ENCODE results near the gene SIPA1L3. TPM values are rescaled to one million over a fixed set of nuclear protein-coding genes. Genes with fewer than 3 reads are reported as not detected.

Gene SIPA1L3
- total RNA-seq, 3 donors from 2014 or later = 93.6 to 173 (median 144) TPM

- TF ChIP-seq CTCF (IDR thresholded peaks at IDR 0.05) = no peak
- H3K36me3 ChIP-seq (ENCODE audit: low read depth) = peaks cover 3% of the 10 kb centered on the region
- intact Hi-C loops (cut with DNase I, micrococcal nuclease) = no loop called here
Measured at GRCh38 chr19:38209671-38210457, 302.9 kb downstream of the SIPA1L3 start.

GRCh38 chr19:38210458-38210987, 303.5 kb downstream of the SIPA1L3 start:
- Histone ChIP-seq H3K36me3 (ENCODE audit: low read depth) (peaks cover 3% of the 10 kb centered on the region), H3K4me1 (ENCODE audit: low read depth) (peaks cover 9% of the 10 kb centered on the region), H3K9me3 (no peaks in the 10 kb centered on the region), H3K4me3 (no peak overlapping the region)
- TF ChIP-seq CTCF (IDR thresholded peaks at IDR 0.05) = no peak
- DNase-seq = peak in 1 of 3 donors; percentile 42
- intact Hi-C loops (cut with DNase I, micrococcal nuclease) = no loop called here
- peak; percentile 28 for ATAC-seq

More at GRCh38 chr19:38209671-38210457, 302.9 kb downstream of the SIPA1L3 start:
- ATAC-seq = peak; percentile 50
- Histone ChIP-seq H3K9me3 (no peaks in the 10 kb centered on the region), H3K4me3 (no peak overlapping the region), H3K4me1 (ENCODE audit: low read depth) (peaks cover 9% of the 10 kb centered on the region)
- peak; percentile 27 to 70 (median 50) for DNase-seq

- ATAC-seq = peak; percentile 12
- H3K4me3 ChIP-seq = no peak overlapping the region
- no peak for TF ChIP-seq CTCF (IDR thresholded peaks at IDR 0.05)
- intact Hi-C loops (cut with DNase I, micrococcal nuclease) = no loop called here
- peaks cover 9% of the 10 kb centered on the region for H3K4me1 ChIP-seq (ENCODE audit: low read depth)
- H3K9me3 ChIP-seq = no peaks in the 10 kb centered on the region
- peaks cover 2% of the 10 kb centered on the region for H3K36me3 ChIP-seq (ENCODE audit: low read depth)
- no peak for DNase-seq
Measured at GRCh38 chr19:38211151-38211591, 304.2 kb downstream of the SIPA1L3 start.

- no peak for TF ChIP-seq CTCF (IDR thresholded peaks at IDR 0.05)
- H3K4me3 ChIP-seq = no peak overlapping the region
- no peaks in the 10 kb centered on the region for H3K36me3 ChIP-seq (ENCODE audit: low read depth)
- H3K9me3 ChIP-seq = no peaks in the 10 kb centered on the region
- intact Hi-C loops (cut with DNase I, micrococcal nuclease) = no loop called here
- ATAC-seq (no peak), DNase-seq (no peak)
- peaks cover 9% of the 10 kb centered on the region for H3K4me1 ChIP-seq (ENCODE audit: low read depth)
Measured at GRCh38 chr19:38211766-38212165, 304.8 kb downstream of the SIPA1L3 start.

GRCh38 chr19:38213469-38213868, 306.5 kb downstream of the SIPA1L3 start:
- ATAC-seq = no peak
- intact Hi-C loops (cut with DNase I, micrococcal nuclease) = no loop called here

More at GRCh38 chr19:38213469-38213868, 306.5 kb downstream of the SIPA1L3 start:
- no peaks in the 10 kb centered on the region for H3K36me3 ChIP-seq (ENCODE audit: low read depth)
- TF ChIP-seq CTCF (IDR thresholded peaks at IDR 0.05) = no peak
- H3K4me1 ChIP-seq (ENCODE audit: low read depth) = peaks cover 9% of the 10 kb centered on the region
- no peaks in the 10 kb centered on the region for H3K9me3 ChIP-seq
- H3K4me3 ChIP-seq = no peak overlapping the region
- DNase-seq = no peak
